HepG2 (cell line): ENCODE data around the gene SULT1E1. TPM values are rescaled to one million over a fixed set of nuclear protein-coding genes. Genes with fewer than 3 reads are reported as not detected.

Experiments used
- ARID5B ChIP-seq: IDR thresholded peaks from 2 replicates; pipeline ENCODE4 v1.4.0; 2020; ENCODE audit warnings: mild to moderate bottlenecking, missing genetic modification reagents
- ELF3 ChIP-seq: IDR thresholded peaks from 2 replicates; pipeline ENCODE4 v1.6.1; 2016; ENCODE audit warnings: missing genetic modification reagents, missing compliant biosample characterization
- HNF4A ChIP-seq: sonication (generic); formaldehyde crosslinking; IDR thresholded peaks from 2 replicates; pipeline ENCODE4 v1.4.0; 2020; ENCODE audit warnings: missing genetic modification reagents
- KDM6A ChIP-seq: IDR thresholded peaks from 2 replicates; pipeline ENCODE4 v1.6.1; 2016; ENCODE audit warnings: low read depth
- MYC ChIP-seq: sonication (generic); formaldehyde crosslinking; IDR thresholded peaks from 2 replicates; pipeline ENCODE4 v1.9.0; 2021; ENCODE audit warnings: missing genetic modification reagents, borderline replicate concordance
- SMAD9 ChIP-seq: sonication (generic); formaldehyde crosslinking; IDR thresholded peaks from 2 replicates; pipeline ENCODE4 v1.5.1; 2020; ENCODE audit warnings: mild to moderate bottlenecking, missing genetic modification reagents
- SOX13 ChIP-seq, 3 experiments: fragments of 450-650 bp in 1 of 3; sonication (generic) in 1 of 3; formaldehyde crosslinking in 1 of 3; IDR thresholded peaks in 2 of 3; conservative IDR thresholded peaks in 1 of 3; 2 replicates each; pipeline versions ENCODE4 v1.5.0 to v1.6.1; 2016 to 2020; ENCODE audit warnings: antibody characterized with exemption in 1 of 3, mild to moderate bottlenecking in 1 of 3, missing compliant biosample characterization in 1 of 3, missing genetic modification reagents in 1 of 3, moderate library complexity in 1 of 3
- STAT6 ChIP-seq: sonication (generic); formaldehyde crosslinking; IDR thresholded peaks from 2 replicates; pipeline ENCODE4 v1.4.0; 2020; ENCODE audit warnings: missing genetic modification reagents, mild to moderate bottlenecking, borderline replicate concordance
- ZGPAT ChIP-seq: IDR thresholded peaks from 2 replicates; pipeline ENCODE4 v1.6.1; 2016; ENCODE audit warnings: mild to moderate bottlenecking
- polyA plus RNA-seq, 8 experiments: library from polyadenylated mRNA; depleted of rRNA in 3 of 8; stranded (reverse) in 7 of 8; unstranded in 1 of 8; fragments of >200 nt; fragmentation: Illumina TruSeq in 4 of 8; extraction: Trizol in 4 of 8; gene quantifications; 2 replicates each; pipeline versions ENCODE4 v1.2.1 to v1.2.3, GENCODE V29; 2011 to 2016; ENCODE audit warnings: low read depth in 4 of 8, missing spikeins in 1 of 8, mixed read lengths in 1 of 8; ENCODE audit not compliant: insufficient read depth in 1 of 8
- total RNA-seq, 5 experiments: library from RNA; depleted of rRNA; stranded (reverse); fragments of >200 nt; fragmentation: Illumina TruSeq; extraction: Trizol; gene quantifications; 2 replicates each; pipeline ENCODE4 v1.2.3, GENCODE V29; 2016; ENCODE audit warnings: low read depth in 1 of 5

The SULT1E1 gene
- total and polyA plus RNA-seq, 2 of the 13 experiments (the other 11 are each of a cell fraction or from before 2014, with no cell fraction given), result 1.7 to 3.9 TPM

- no peak for TF ChIP-seq MYC (CRISPR knock-in tag)
- TF ChIP-seq SMAD9, result no peak
- TF ChIP-seq STAT6, result 0 out of 2 replicates have a peak, but pooled peaks have one; percentile 38
- peak; percentile 46; the same call in 1 of the 2 replicates for TF ChIP-seq ELF3
- 0 out of 2 replicates have a peak, but pooled peaks have one; percentile 10 for TF ChIP-seq KDM6A (CRISPR knock-in tag)
- TF ChIP-seq HNF4A (CRISPR knock-in tag), result peak; percentile 38; the same call in 1 of the 2 replicates
- TF ChIP-seq ARID5B (CRISPR knock-in tag), result 0 out of 2 replicates have a peak, but pooled peaks have one; percentile 29
- no peak for TF ChIP-seq SOX13 (IDR thresholded peaks at IDR 0.05)
- TF ChIP-seq SOX13 (CRISPR knock-in tag; conservative IDR thresholded peaks at IDR 0.05 in 1 of 2, IDR thresholded peaks at IDR 0.05 in 1 of 2), result peak in 1 of 2 experiments; percentile 15; a peak in 1 of 4 replicates
- peak; percentile 17; the same call in 1 of the 2 replicates for TF ChIP-seq ZGPAT
Measured at GRCh38 chr4:69843301-69843700, 16.6 kb downstream of the SULT1E1 start (continued).
